ENCODE results near the gene TRMT6.

- TF ChIP-seq CTCF (IDR thresholded peaks at IDR 0.05) (no peak), ZFX (IDR thresholded peaks at IDR 0.05; ENCODE audit: borderline replicate concordance) (no peak)
Observed at GRCh38 chr20:5914859-5915258, 35.5 kb downstream of the TRMT6 start.
